ENCODE results near the gene SPNS2. TPM values are rescaled to one million over a fixed set of nuclear protein-coding genes. Genes with fewer than 3 reads are reported as not detected.

Gene SPNS2
- total and polyA plus RNA-seq, 2 experiments from 2014 or later, result 0.29 TPM; not detected in 1

DNA sequence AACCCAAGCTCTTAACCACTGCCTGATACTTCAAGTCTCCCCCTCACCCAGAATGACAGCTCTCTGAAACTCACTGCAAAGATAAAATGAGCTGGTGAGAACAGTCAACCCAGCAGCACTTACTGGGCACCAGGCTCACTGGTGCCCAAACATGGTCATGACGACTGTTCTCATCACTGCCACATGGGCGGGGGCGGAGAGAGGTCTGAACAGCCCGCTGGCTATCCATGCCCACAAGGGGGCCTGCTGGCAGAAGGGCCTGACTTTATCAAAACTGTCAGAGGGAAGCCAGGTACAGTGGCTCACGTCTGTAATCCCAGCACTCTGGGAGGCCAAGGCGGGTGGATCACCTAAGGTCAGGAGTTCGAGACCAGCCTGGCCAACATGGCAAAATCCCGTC is 52.5 kb downstream of the SPNS2 start:
- no peak overlapping the region for H3K4me3 ChIP-seq
- H3K9ac ChIP-seq, result no peak overlapping the region
- H3F3A ChIP-seq (ENCODE audit: insufficient read depth), result no peaks in the 10 kb centered on the region
- no peaks in the 10 kb centered on the region for H3K9me2 ChIP-seq (ENCODE audit: insufficient read depth)
- in situ Hi-C loops (cut with MboI), result no loop called here
- peaks cover 39% of the 10 kb centered on the region for H3K79me2 ChIP-seq (ENCODE audit: insufficient read depth)
- no peaks in the 10 kb centered on the region for H3K9me3 ChIP-seq (ENCODE audit: low read depth)
- no peak overlapping the region for H2AFZ ChIP-seq
- peaks cover 24% of the 10 kb centered on the region; the same call in 1 of the 2 replicates for H3K36me3 ChIP-seq (ENCODE audit: low read depth)
- peak; percentile 38 for DNase-seq
- no peak overlapping the region for H3K4me2 ChIP-seq (ENCODE audit: unreplicated experiment)
- no peaks in the 10 kb centered on the region for H4K20me1 ChIP-seq (ENCODE audit: insufficient read depth)
- WGBS, 2 experiments (ENCODE audit: low coverage in 1 of 2, low lambda C conversion rate in 2 of 2, missing lambda C conversion rate in 2 of 2), result 83 to 88% methylated on average over 8 of the region's 8 CpGs
- no peak for TF ChIP-seq EZH2phosphoT487 (IDR thresholded peaks at IDR 0.05; ENCODE audit: insufficient read depth, low read depth)
- no peak for TF ChIP-seq EZH2 (IDR thresholded peaks at IDR 0.05; ENCODE audit: insufficient read depth, poor library complexity, severe bottlenecking)
- no peaks in the 10 kb centered on the region for H3K27me3 ChIP-seq (replicated peaks; ENCODE audit: insufficient read depth)
- no peak overlapping the region for H3K27ac ChIP-seq
- H3K4me1 ChIP-seq (ENCODE audit: insufficient read depth), result 0 out of 2 replicates have a peak, but pooled peaks cover 2% of the 10 kb centered on the region

DNA sequence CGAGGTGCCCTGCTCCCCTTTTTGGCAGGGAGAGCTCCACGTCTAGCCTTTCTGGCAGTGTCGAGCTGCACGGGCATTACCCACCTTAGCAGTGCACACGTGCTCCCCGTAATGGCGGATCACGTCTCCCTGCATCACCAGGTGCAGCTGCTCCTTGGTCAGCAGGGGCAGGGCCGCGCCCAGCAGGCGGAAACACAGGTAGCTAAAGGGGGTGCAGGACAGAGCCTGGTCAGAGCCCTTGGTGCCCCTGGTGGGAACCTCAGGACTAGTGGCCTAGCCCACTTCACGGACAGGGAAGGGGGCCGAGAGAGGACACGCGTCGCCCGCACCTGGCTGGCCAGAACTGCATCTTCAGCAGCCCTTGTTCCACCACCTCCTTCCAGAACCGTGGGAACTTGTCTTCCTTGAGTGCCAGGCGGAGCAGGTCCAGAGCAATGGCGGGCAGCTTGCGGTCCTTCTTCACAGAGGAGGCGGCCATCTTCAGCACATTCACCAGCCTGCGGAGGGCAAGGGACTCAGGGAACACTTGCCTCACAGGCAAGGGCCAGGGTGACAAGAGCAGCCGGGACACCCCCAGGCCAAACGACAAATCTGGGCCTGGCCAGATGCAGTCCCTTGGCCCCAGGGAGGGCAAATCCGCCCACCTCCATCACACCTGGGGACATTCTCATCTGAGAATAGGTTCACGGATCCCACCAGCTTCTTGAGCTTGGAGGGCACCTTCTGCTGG is 53.3 kb downstream of the SPNS2 start:
- no peak overlapping the region for H2AFZ ChIP-seq
- no peaks in the 10 kb centered on the region for H3K9me2 ChIP-seq (ENCODE audit: insufficient read depth)
- peaks cover 39% of the 10 kb centered on the region for H3K79me2 ChIP-seq (ENCODE audit: insufficient read depth)
- no peaks in the 10 kb centered on the region for H3K27me3 ChIP-seq (replicated peaks; ENCODE audit: insufficient read depth)
- peaks cover 24% of the 10 kb centered on the region; the same call in 1 of the 2 replicates for H3K36me3 ChIP-seq (ENCODE audit: low read depth)
- H3F3A ChIP-seq (ENCODE audit: insufficient read depth), result no peaks in the 10 kb centered on the region
- DNase-seq, result no peak
- H3K9ac ChIP-seq, result no peak overlapping the region
- H3K4me1 ChIP-seq (ENCODE audit: insufficient read depth), result 0 out of 2 replicates have a peak, but pooled peaks cover 2% of the 10 kb centered on the region
- H3K4me2 ChIP-seq (ENCODE audit: unreplicated experiment), result no peak overlapping the region
- no peaks in the 10 kb centered on the region for H4K20me1 ChIP-seq (ENCODE audit: insufficient read depth)
- no peak overlapping the region for H3K27ac ChIP-seq
- H3K4me3 ChIP-seq, result no peak overlapping the region
- H3K9me3 ChIP-seq (ENCODE audit: low read depth), result no peaks in the 10 kb centered on the region
- no peak for TF ChIP-seq EZH2 (IDR thresholded peaks at IDR 0.05; ENCODE audit: insufficient read depth, poor library complexity, severe bottlenecking)
- no peak for TF ChIP-seq EZH2phosphoT487 (IDR thresholded peaks at IDR 0.05; ENCODE audit: insufficient read depth, low read depth)
- WGBS, 2 experiments (ENCODE audit: low coverage in 1 of 2, low lambda C conversion rate in 2 of 2, missing lambda C conversion rate in 2 of 2), result 93 to 94% methylated on average over 26 to 27 of the region's 27 CpGs
- in situ Hi-C loops (cut with MboI), result no loop called here

DNA sequence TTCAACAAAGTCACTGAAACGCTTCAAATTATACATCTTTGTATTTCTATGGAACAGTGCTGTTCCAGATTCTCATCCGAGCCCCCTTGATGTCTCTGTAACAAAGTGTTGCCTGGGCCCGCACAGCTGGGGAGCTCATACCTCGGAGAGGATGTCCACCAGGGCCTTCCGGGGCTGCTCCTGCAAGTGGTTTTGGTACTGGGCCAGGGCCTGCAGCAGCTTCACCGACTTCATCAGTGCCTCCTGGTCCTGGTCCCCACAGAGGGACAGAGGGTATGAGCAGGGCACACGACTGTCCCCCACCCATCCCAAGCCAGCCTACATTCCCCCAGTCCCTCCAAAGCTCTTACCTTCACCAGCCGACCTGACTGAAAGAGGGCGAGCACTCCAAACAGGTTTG is 55.0 kb downstream of the SPNS2 start:
- peaks cover 39% of the 10 kb centered on the region for H3K79me2 ChIP-seq (ENCODE audit: insufficient read depth)
- no peaks in the 10 kb centered on the region for H3F3A ChIP-seq (ENCODE audit: insufficient read depth)
- no peaks in the 10 kb centered on the region for H3K9me2 ChIP-seq (ENCODE audit: insufficient read depth)
- no peaks in the 10 kb centered on the region for H4K20me1 ChIP-seq (ENCODE audit: insufficient read depth)
- TF ChIP-seq EZH2 (IDR thresholded peaks at IDR 0.05; ENCODE audit: insufficient read depth, poor library complexity, severe bottlenecking) (no peak), EZH2phosphoT487 (IDR thresholded peaks at IDR 0.05; ENCODE audit: insufficient read depth, low read depth) (no peak)
- no peaks in the 10 kb centered on the region for H3K9me3 ChIP-seq (ENCODE audit: low read depth)
- WGBS, 2 experiments (ENCODE audit: low coverage in 1 of 2, low lambda C conversion rate in 2 of 2, missing lambda C conversion rate in 2 of 2), result 64 to 67% methylated on average over 9 of the region's 9 CpGs
- peak overlapping the region; percentile 92 for H3K4me3 ChIP-seq
- no peak overlapping the region for H2AFZ ChIP-seq
- peaks cover 24% of the 10 kb centered on the region; the same call in 1 of the 2 replicates for H3K36me3 ChIP-seq (ENCODE audit: low read depth)
- H3K27ac ChIP-seq, result no peak overlapping the region
- no peak for DNase-seq
- no peak overlapping the region for H3K4me2 ChIP-seq (ENCODE audit: unreplicated experiment)
- H3K4me1 ChIP-seq (ENCODE audit: insufficient read depth), result 0 out of 2 replicates have a peak, but pooled peaks cover 2% of the 10 kb centered on the region
- in situ Hi-C loops (cut with MboI), result no loop called here
- peak overlapping the region; percentile 89 for H3K9ac ChIP-seq
- no peaks in the 10 kb centered on the region for H3K27me3 ChIP-seq (replicated peaks; ENCODE audit: insufficient read depth)

- peak overlapping the region; percentile 89 for H3K9ac ChIP-seq
- no peaks in the 10 kb centered on the region for H3K9me2 ChIP-seq (ENCODE audit: insufficient read depth)
- WGBS, 2 experiments (ENCODE audit: low coverage in 1 of 2, low lambda C conversion rate in 2 of 2, missing lambda C conversion rate in 2 of 2), result 8 to 9% methylated on average over 17 to 18 of the region's 18 CpGs
- no peak for DNase-seq
- H3K9me3 ChIP-seq (ENCODE audit: low read depth), result no peaks in the 10 kb centered on the region
- peaks cover 39% of the 10 kb centered on the region for H3K79me2 ChIP-seq (ENCODE audit: insufficient read depth)
- H3K36me3 ChIP-seq (ENCODE audit: low read depth), result peaks cover 24% of the 10 kb centered on the region; the same call in 1 of the 2 replicates
- peak overlapping the region; percentile 92 for H3K4me3 ChIP-seq
- no peaks in the 10 kb centered on the region for H3K27me3 ChIP-seq (replicated peaks; ENCODE audit: insufficient read depth)
- peak overlapping the region; percentile 99 for H2AFZ ChIP-seq
- no peaks in the 10 kb centered on the region for H3F3A ChIP-seq (ENCODE audit: insufficient read depth)
- 0 out of 2 replicates have a peak overlapping the region, but pooled peaks have one; percentile 12 for H3K27ac ChIP-seq
- peak overlapping the region; percentile 97 for H3K4me2 ChIP-seq (ENCODE audit: unreplicated experiment)
- 0 out of 2 replicates have a peak, but pooled peaks cover 2% of the 10 kb centered on the region for H3K4me1 ChIP-seq (ENCODE audit: insufficient read depth)
- in situ Hi-C loops (cut with MboI), result no loop called here
- no peaks in the 10 kb centered on the region for H4K20me1 ChIP-seq (ENCODE audit: insufficient read depth)
- TF ChIP-seq EZH2 (IDR thresholded peaks at IDR 0.05; ENCODE audit: insufficient read depth, poor library complexity, severe bottlenecking) (no peak), EZH2phosphoT487 (IDR thresholded peaks at IDR 0.05; ENCODE audit: insufficient read depth, low read depth) (no peak)
Observed at GRCh38 chr17:4554441-4554996, 55.8 kb downstream of the SPNS2 start.

Data from GM23248 (cell line).